ENCODE results near the gene EFEMP2. TPM values are rescaled to one million over a fixed set of nuclear protein-coding genes. Genes with fewer than 3 reads are reported as not detected.

Gene EFEMP2
- polyA plus RNA-seq, 3 donors, result 16.6 to 103 (median 62.4) TPM

DNA sequence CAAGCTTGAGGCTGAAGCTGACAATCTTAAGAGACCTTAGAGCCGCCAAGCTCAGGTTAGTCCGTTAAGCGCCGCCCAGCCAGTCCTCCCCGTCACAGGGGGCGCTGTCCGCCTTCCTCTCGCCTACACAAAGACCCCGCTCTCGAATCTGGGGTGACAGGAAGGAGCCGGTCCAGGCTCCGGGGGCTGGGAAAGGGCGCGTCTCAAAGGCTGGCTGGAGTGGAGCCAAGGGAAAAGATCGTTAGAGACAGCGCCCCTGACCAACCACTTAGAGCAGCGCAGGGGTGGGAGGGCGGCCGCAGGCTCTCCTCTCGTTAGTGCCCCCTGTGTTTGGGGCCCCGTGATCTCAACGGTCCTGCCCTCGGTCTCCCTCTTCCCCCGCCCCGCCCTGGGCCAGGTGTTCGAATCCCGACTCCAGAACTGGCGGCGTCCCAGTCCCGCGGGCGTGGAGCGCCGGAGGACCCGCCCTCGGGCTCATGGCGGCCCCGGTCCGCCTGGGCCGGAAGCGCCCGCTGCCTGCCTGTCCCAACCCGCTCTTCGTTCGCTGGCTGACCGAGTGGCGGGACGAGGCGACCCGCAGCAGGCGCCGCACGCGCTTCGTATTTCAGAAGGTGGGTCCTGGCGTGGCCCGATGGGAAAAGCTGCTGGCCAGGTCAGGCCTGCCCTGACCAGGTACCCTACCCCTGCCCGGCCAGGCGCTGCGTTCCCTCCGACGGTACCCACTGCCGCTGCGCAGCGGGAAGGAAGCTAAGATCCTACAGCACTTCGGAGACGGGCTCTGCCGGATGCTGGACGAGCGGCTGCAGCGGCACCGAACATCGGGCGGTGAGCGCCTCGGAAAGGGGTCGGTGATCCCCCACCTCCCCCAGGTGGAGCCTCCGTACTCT is 12.1 kb downstream of the EFEMP2 start, which contains the start of gene MUS81:
Gene MUS81 (plus strand): TSS at position 156 of the 887 bp plus-strand sequence. CDS start 321 bp downstream, at position 477.
- 0% methylated on average over 77 to 78 of the region's 78 CpGs for WGBS, 3 donors

DNA sequence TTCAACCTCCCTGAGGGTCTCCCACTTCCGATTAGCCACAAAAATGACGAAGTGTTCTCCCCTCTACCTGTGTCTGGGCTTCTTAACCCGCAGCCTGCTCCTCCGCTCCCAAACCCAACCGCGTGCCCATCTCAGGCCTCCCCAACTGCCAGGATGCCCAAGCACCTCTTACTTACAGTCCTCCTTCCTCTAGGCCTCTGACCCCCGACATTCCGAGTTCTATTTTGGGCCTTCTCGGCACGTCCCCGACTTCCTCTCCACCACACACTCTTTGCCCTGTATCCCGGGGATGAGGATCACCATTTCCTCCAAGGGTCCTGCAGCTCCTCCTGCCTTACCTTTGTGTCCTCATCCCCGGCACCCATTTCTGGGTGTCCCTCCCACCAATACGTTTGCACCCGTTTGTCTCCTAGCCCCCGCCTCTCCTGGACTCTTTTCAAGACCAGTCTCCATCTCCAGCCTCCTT is 12.8 kb downstream of the EFEMP2 start:
- WGBS, 3 donors, result 0 to 2% (median 2%) methylated on average over 16 of the region's 16 CpGs

More for the DNA sequence above, 12.1 kb downstream of the EFEMP2 start, which contains the start of gene MUS81:
- peak within 1 kb of the TSS; percentile 80 for H3K27ac ChIP-seq (ENCODE audit: low read depth, low read length)

DNA sequence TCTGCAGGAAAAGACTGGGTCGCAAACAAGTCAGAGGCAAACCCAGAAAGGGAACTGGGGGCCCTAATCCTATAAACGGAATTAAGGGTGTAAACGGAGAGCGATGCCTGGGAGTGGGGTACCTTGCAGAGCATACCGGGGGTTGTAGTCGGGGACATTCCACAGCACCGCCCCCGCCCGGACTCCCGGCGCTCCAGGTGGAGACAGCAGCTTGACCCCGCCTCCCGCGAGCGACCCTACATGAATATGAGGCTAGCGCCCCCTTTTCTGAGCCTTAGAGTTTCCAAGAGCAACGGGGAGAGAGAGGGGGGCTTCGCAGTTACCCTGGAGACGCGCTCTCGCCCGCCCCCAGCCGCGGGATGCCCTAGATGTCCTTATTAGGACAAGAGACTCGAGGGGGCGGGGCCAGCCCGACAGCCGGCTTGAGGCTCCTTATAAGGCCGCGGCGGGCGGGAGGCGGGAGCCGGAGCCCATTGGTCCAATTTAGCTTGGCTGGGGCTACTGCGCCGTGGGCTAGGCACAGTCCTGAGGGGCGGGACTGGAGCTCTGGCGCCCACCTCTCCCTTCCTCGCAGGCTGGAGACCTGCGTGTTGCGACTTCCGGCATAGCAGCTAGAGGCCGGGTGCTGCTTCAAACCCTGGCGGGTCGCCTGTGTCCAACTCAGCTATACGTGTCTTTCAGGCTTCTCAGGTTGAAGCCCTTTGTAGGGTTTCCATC is 13.3 kb downstream of the EFEMP2 start:
- WGBS, 3 donors, result 0 to 1% (median 0%) methylated on average over 46 of the region's 46 CpGs
- H3K27ac ChIP-seq (ENCODE audit: low read depth, low read length), result peak overlapping the region; percentile 80

More for the DNA sequence above, 12.8 kb downstream of the EFEMP2 start:
- peak overlapping the region; percentile 80 for H3K27ac ChIP-seq (ENCODE audit: low read depth, low read length)

DNA sequence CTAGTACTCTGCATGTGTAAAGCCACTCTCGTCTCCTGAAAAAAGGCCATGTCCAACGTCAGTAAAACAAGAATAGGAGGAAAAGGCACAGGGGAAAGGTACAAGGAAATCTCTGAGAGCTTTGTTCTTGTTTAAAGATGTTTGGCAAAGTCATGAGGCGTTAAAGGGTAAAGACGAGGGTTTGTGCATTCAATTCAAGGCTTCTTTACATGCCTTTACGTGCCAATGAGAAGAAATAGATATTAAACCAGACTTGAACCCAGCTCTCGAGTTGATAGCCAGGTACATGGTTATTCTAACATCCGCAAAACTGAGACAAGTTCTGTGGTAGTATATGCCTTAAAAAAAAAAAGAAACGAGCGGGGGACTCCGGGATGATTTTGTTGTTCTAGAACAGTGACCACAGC is 13.9 kb downstream of the EFEMP2 start:
- WGBS, 3 donors, result 0% methylated on average over 10 of the region's 10 CpGs
- H3K27ac ChIP-seq (ENCODE audit: low read depth, low read length), result no peak overlapping the region

DNA sequence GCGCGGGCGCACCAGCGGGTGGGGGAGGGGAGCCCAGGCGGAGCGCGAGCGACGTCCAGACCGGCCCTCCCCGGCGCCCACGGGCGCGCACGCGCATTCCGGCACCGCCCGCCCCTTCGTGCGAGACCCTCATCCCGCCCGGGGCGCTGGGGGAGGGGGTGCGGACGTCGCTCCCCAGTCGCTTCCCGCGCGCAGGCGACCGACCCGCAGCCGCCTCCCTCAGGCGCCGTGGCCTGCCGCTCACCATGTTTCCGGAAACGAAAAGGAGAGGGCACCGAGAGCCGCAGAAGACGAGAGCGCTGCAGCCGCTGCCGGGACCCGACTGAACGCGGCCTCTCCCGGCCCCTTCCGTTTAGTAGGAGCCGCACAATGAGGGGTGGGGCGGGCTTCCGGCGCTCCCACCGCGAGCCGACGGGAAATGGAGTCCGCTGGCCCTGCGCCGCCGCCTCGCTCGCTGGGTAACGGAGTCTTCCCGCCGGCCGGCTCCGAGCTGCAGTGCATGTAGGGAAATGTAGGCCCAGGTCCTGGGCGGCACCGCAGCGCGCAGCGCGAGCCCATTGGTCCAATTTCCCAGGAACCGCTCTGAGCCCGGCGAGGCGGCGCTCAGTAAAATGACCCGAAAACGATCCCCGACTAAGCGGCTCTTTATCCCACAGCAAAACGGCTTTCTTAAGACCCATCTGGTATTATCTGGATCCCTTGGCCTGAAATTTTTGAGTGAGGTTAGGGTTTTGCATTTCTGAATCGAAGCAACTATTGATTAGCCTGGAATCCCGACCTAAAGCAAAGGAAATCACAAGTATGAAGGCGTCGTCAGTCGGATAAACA is 14.5 kb downstream of the EFEMP2 start, which contains the start of gene CFL1:
Gene CFL1 (minus strand): TSS at position 328 of the 828 bp plus-strand sequence. CDS start 81 bp downstream, at position 247.
- 0% methylated on average over 69 to 91 of the region's 92 CpGs for WGBS, 3 donors
- peak within 1 kb of the TSS; percentile 97 for H3K27ac ChIP-seq (ENCODE audit: low read depth, low read length)

DNA sequence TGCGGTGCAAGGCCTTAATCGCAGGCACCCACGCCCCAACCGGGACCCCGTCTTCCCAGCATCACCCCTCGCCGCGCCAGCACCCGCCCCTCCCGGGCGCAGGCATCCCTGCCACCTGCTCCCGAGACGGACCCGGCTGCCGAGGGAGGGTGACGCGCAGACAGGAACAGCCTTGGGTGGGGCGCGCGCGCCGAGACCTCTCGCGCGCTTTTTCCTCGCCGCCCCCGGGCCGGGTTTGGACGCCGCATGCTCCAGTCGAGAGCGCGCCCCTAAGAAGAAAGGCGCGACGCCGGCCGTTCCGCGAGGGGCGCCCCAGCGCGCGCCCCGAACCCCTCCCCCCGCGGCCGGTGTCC is 15.1 kb downstream of the EFEMP2 start:
- peak overlapping the region; percentile 97 for H3K27ac ChIP-seq (ENCODE audit: low read depth, low read length)
- WGBS, 3 donors, result 0% methylated on average over 24 to 49 of the region's 49 CpGs

DNA sequence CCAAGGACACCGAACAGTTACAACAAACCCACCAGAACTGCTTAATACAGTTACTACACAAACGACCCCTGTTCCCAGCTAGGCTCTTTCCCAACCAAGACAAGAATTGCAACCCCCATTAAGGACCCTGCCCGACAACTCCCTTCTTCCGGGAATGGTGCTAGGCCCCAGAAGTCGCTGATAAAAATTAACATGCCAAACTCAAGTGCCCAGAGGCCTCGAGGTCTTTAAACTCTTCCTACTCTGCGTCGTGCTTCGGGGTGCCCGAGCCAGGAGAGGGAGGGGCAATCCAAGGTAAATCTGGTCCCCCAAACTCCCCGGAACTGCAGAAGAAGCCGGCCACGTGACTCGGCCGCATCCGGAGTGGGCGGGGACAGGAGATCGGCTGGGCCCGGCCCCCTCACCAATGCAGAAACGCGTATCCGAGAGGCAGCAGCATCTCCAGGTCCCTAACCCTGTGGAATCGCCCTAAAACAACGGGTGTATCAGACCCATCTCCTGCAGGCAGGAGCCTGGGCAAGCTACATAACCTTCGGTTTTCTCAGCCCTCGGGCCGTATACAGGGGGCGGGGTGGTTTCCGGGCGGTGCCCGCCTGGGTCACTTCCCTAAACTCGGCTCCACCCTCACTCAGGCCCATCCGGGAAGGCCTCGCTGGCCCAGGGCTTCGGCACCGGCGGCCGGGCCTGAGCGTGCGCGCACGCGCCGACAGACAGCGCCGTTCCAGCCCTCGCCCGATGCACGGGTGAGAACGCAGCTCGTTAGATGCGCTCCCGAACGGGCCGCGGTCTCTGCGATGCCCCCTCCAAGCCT is 15.7 kb downstream of the EFEMP2 start:
- WGBS, 3 donors, result 1% methylated on average over 57 of the region's 57 CpGs
- H3K27ac ChIP-seq (ENCODE audit: low read depth, low read length), result peak overlapping the region; percentile 97

DNA sequence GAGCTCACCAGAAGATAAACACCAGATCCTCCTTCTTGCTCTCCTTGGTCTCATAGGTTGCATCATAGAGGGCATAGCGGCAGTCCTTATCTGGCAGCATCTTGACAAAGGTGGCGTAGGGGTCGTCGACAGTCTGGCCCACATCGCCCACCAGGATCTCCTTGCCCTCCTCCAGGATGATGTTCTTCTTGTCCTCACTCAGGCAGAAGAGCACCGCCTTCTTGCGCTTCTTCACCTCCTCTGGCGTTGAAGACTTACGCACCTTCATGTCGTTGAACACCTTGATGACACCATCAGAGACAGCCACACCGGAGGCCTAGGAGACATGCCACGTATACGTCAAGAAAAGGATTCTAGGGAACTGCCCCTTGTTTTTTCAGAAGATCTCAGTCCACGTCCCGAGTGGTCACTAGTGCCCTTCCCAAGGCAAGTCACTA is 16.7 kb downstream of the EFEMP2 start:
- no peak overlapping the region for H3K27ac ChIP-seq (ENCODE audit: low read depth, low read length)
- WGBS, 3 donors, result 87 to 88% (median 88%) methylated on average over 15 of the region's 15 CpGs

DNA sequence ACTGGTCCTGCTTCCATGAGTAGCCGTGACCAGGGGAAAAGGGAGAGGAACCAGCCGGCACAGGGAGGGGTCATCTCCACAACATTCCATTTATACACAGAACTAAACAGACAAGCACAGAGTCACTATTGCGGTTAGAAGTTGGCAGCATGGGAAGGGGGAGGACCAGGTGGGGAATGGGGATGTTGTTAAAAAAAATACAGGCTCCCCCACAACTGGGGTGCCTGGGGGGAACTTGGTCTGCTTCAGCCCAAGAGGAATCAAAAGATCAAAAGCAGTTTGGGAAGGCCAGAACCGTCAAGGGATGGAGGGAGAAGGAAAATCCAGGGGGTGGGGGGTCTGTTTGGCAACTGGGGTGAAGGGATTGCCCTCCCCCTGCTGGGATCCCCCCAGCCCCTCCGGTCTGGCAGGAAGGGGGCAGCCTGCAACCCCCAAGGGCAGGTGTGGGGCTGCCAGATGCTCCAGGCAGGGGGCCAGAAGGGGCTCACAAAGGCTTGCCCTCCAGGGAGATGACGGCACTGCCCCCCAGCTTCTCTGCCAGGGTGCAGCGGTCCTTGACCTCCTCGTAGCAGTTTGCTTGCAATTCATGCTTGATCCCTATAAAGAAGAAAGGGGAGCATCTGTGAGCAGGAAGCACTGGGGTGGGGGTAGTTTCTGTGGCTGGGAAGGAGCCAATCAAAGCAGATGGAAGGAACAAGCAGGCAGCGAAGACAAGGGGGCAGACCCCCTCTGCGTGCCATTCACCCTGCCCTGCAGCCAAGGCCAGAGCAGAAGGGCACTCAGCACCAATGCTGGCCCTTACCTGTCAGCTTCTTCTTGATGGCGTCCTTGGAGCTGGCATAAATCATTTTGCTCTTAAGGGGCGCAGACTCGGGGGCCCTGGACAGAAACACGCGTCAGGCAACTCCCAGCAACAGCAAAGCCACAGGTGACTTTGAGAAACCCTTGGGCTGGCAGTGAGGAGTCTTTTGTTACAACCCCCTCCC is 17.5 kb downstream of the EFEMP2 start:
- no peak overlapping the region for H3K27ac ChIP-seq (ENCODE audit: low read depth, low read length)
- WGBS, 3 donors, result 76 to 87% (median 84%) methylated on average over 15 of the region's 15 CpGs

DNA sequence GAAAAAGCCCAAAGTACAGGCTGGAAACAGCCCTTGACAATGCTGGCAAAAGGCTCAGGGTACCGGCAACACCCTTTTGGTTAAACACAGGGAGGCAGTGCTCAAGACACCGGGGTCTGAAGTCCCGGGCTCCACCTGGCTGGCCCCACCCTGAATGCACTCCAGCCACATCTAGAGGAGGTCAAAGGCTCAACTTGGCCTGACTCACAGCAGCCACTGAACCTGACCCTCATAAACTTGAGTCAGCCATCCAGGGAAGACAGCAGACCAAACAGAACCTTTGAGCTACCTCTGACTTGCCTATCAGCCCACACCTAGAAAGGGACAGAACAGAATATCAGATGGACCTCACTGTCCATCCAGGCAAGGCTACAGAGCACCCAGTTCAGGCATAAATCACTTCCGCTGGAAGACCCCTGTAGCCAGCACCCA is 18.4 kb downstream of the EFEMP2 start:
- H3K27ac ChIP-seq (ENCODE audit: low read depth, low read length), result no peak overlapping the region
- WGBS, 3 donors, result 91 to 99% (median 94%) methylated on average over 4 of the region's 4 CpGs

DNA sequence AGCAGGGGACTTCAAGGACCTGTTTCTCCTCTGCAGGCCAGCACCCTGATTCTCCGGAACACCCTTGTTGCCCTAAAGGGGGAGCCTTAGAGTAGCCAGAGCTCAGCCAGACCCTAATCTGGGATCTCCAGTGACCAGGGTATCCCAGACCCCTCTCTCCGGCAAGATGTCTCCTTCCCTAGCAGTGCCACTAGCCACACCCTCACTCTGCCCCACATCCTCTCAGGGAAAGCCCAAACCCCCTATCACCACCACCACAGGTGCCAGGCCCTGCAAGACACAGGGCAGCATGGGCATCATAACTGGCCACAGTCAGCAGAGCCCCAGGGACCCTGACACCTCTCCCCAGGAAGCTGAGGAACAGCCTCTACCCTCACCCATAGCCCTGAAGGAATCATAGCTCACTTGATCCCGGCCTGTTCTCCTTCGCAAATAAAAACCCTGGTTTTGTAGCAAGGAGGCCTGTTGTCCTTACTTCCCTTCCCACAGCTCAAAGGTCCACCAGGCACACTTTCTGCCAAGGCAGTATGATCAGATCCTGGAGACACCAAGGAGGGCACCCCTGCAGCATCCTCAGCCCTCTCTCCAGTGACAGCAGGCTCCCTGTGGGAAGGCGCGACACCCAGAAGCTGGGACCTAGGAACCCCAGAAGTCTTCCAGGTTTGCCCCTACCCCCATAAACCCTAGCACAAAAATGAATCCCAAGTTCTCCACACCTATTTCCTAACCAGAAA is 19.2 kb downstream of the EFEMP2 start:
- no peak overlapping the region for H3K27ac ChIP-seq (ENCODE audit: low read depth, low read length)
- WGBS, 3 donors, result 90 to 94% (median 93%) methylated on average over 6 of the region's 6 CpGs

DNA sequence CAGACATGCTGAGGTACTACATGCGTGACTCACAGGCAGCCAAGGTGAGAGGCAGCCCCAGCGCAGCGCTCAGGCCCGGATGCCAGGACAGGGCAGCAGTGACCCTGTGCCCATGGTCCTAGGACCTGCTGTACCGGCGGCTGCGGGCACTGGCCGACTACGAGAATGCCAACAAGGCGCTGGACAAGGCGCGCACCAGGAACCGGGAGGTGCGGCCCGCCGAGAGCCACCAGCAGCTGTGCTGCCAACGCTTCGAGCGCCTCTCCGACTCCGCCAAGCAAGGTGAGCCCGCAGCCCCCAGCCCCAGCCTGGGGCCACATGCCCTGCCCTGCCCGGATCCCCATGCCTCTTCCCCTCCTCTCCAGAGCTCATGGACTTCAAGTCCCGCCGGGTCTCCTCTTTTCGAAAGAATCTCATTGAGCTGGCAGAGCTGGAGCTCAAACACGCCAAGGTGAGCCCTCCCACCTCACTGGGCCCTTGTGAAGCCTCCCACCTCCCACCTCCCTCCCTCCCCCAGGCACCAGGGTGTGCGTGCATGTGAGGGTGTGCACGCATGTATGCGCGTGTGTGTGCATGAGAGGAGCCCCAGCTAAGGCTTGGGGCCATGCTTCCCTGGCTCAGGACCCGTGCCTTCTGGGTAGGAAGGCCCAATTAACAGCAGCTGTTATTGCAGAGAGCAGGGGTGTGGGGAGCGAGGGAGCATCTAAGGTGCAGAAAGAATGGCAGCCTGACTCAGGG is 19.9 kb downstream of the EFEMP2 start:
- no peak overlapping the region for H3K27ac ChIP-seq (ENCODE audit: low read depth, low read length)
- WGBS, 3 donors, result 94 to 95% (median 95%) methylated on average over 31 to 33 of the region's 33 CpGs

DNA sequence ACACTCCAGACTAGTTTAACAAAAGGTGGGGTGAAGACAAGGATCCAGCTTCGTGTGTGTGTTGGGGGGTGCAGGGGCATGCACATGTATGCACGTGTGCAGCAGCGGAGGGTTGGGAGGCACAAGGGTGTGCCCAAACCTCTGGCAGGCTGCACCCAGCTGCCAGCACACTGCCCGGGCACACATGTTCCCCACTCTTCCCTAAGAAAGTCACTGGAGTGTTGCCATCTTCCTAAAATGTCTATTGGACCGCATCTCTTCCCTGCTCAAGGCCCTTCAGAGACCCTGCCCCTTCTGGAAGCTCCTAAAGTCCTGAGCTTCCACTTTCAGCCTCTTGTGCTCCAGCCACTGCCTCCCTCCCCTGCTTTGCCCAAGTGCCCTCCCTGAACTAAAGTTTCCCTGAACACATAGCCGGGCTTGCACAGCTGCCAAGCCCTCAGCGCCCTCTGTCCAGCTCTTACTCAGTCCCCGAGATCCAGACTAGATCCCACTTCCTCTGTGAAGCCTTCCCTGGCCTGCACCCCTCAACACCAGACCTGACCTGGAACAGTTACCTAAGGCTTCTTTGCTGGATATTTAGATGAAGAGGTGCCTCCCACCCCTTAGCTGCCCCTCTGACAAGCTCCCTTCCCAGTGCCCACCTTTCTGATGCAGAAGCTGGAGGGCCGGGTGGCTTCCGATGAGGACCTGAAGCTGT is 20.6 kb downstream of the EFEMP2 start:
- no peak overlapping the region for H3K27ac ChIP-seq (ENCODE audit: low read depth, low read length)
- WGBS, 3 donors, result 90 to 94% (median 91%) methylated on average over 10 of the region's 10 CpGs

DNA sequence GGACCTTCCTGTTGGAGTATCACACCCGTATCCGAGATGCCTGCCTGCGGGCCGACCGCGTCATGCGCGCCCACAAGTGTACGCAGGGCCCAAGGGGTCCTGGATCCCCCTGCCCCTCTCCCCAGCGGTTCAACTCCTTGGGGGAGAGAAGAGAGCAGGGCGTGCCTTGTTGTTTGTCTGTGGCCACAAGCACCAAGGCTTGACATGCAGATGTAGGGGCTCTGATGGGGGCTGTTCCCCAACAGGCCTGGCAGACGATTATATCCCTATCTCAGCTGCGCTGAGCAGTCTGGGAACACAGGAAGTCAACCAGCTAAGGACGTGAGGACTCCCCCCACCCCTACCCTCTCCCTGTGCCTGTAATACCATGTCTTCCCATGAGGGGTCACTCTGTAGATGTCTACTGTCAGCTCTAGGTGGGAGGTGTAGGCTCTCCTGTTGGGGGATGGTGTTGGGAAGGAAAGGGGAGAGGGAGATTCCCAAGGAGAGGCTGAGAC is 21.5 kb downstream of the EFEMP2 start:
- WGBS, 3 donors, result 87 to 91% (median 90%) methylated on average over 14 of the region's 14 CpGs
- H3K27ac ChIP-seq (ENCODE audit: low read depth, low read length), result no peak overlapping the region
